ENCODE data around the gene FGFR4. TPM values are rescaled to one million over a fixed set of nuclear protein-coding genes. Genes with fewer than 3 reads are reported as not detected.

The FGFR4 gene
- total RNA-seq, 4 donors from 2014 or later = 1.1 TPM; not detected in 2

GRCh38 chr5:177130211-177131018, 43.7 kb downstream of the FGFR4 start:
- no peak for TF ChIP-seq CTCF (IDR thresholded peaks at IDR 0.05; ENCODE audit: low read depth)

GRCh38 chr5:177131019-177131320, 44.3 kb downstream of the FGFR4 start:
- no peak for TF ChIP-seq CTCF (IDR thresholded peaks at IDR 0.05; ENCODE audit: low read depth)

GRCh38 chr5:177131352-177132135, 44.8 kb downstream of the FGFR4 start:
- no peak for TF ChIP-seq CTCF (IDR thresholded peaks at IDR 0.05; ENCODE audit: low read depth)

DNA sequence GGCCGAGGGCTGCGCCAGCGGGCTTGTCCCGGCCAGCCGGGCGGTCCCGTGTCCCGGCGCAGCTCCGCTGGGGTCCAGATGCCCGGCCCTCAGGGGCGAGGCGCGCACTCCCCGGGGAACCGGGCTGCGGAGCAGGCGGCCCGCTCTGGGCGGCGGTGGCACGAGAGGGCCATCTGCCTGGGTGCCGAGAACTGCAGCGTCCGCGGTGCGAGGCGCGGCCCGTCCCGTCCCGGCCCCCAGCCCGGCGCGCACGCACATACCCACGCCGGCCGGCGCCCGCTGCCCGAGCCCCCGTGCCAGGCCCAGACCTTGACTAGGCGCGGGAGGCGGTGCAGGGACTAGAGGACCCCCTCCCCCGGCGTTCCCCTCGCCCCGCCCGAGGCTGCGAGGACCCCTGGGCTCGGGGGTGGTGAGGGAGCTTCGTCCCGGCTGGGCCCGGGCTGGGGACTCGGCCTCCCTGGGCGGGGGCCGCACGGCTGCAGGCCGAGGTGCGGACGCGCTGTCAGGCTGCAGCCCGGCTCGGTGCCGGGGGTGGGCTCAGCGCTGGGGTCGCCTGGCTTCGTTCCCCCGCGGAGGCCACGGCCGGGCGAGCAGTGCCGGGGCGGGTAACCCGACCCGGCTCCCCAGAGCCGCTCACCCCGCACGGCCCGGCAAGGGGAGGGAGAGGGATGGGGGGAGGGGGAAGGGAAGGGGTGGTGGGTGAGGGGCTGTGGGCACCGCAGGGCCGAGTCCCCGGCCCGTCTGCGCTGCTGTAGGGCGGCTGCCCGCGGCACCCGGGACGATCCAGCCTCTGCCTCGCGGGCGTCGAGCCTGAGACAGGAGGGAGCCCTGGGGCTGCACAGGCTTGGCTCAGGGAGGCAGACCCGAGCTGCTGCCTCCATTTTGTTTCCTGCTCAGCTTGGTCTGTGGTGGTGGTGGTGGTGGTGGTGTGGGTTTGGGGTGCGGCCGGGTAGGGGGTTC, 45.7 kb downstream of the FGFR4 start:
- TF ChIP-seq CTCF (IDR thresholded peaks at IDR 0.05; ENCODE audit: low read depth) = no peak

- no peak for TF ChIP-seq CTCF (IDR thresholded peaks at IDR 0.05; ENCODE audit: low read depth)
Observed at GRCh38 chr5:177133096-177133852, 46.6 kb downstream of the FGFR4 start, which contains the start of gene NSD1. Gene NSD1 (plus strand): TSS chr5:177133773. CDS start chr5:177135104, 1,331 bp downstream.

DNA sequence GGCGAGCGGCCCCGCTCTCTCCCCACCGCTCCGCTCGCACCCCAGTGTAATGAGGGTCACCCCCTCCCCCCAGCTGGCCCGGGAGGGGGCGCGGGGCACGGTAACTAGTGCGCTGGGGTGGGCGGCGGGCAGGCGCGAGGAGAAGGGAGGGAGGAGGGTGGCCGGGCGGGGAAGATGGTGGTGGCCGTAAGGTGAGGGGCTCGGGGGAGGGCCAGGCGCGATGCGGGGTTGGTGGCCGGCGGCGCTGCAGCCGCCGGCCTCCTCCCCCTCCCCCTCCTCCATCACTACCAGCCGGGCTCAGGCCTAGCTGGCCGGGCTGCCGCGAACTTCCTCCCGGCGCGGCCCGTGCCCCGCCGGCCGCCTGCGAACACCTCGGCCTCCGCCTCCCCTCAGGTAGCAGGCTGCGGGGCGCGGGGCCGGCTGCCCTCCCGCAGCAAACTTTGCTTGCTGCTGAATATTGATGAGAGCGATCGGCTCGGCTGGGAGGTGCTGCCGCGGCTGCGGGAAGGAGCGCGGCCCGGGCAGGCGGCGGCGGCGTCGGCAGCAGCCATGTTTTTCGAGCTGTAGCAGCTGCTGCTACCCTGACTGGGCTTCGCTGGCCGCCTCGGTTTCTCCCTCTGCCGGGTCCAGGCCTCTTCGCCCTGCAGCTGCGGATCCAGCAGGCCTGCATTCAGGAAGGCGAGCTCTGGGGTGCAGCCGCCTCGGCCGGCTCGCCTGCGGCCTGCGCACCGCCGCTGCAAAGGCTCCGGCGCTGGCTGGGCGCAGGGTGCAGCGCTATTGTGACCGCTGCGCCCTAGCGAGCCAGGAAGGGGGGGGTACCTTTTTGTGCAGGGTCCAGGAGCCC, 47.4 kb downstream of the FGFR4 start:
- TF ChIP-seq CTCF (IDR thresholded peaks at IDR 0.05; ENCODE audit: low read depth) = no peak
